GM21381 (cell line): ENCODE results near the gene INF2.
"Not testable (repeated sequence)": the region's sequence is repeated elsewhere in the genome, so short reads cannot be mapped to it uniquely, and the experiment has no call there.

Source experiments
- ATAC-seq: cut with Tn5 transposase; IDR thresholded peaks from one replicate; pipeline ENCODE4 v1.9.1; 2021; ENCODE audit warnings: mild to moderate bottlenecking, moderate library complexity; ENCODE audit not compliant: unreplicated experiment

The INF2 gene

DNA sequence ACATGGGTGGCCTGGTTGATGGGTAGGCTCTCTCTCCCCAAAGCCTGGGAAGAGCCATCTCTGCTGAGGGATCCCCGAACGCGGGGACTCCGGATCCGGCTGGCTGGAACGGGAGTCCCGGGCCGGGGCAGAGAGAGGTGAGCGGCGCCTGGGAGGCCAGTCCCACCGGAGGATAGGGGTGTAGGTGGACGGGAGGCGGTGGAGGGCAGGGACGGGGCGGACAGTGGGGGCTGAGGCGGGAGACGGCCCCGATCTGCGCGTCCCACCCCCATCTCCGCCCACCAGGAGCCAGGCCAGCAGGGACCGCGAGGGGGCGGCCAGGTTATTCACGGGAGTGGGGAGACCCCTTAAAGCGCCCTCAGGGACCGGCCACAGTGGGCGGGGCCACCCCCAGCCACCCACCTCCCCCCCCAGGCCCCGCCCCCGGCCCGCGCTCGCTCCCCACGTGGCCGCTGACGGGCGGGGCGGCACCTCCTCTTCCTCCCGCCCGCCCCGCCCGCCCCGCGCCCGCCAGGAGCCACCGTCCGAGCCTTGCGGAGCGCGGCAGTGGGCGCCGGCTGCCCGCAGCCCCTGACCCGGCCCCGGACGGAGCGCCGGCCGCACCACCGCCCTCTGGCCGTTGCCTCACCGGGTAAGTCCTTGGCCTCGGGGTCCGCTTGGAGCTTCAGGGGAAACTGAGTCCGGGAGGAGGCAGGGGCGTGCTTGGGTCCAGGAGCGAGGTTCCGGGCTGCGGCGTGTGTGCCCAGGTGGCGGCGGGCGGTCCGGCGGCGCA, at the start of gene INF2:
INF2 (plus strand) TSS at position 510 of the 772 bp plus-strand sequence. CDS start 11,748 bp downstream, outside the sequence.
- no peak for ATAC-seq

- ATAC-seq = no peak
Measured at GRCh38 chr14:104639885-104640548, 49.4 kb upstream of the INF2 start.

GRCh38 chr14:104640681-104641080, 48.7 kb upstream of the INF2 start:
- ATAC-seq = no peak

DNA sequence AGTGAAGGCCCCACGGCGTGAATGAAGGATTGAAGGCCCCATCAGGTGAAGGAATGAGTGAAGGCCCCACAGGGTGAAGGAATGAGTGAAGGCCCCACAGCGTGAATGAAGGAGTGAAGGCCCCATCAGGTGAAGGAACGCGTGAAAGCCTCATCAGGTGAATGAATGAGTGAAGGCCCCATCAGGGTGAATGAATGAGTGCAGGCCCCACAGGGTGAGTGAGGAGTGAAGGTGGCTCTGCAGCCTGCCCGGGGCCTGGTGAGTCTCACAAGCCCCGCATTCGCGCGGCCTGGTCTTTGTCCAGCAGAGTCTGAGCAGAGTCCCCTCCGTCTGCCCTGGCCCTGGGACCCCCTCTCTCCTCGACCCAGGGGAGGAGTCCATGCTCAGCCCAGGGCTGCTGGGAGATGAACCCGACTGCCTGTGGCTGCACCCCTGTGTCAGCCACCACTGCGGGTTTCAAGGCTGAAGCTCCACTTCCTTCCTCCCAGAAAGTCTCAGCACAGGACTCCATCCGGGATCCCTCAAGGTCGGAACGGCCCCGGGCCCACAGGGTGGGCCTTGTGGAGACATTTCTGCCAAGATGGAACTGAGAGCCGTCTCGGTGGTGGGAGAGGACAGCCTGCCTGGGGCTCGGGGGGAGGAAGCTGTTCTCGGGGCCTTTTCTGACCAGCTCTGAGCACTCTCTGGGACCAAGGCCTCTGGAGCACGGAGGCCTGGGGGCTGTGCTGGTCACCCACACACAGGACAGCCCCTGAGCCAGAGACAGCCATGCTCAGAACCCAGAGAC, 47.5 kb upstream of the INF2 start:
- ATAC-seq = no peak

DNA sequence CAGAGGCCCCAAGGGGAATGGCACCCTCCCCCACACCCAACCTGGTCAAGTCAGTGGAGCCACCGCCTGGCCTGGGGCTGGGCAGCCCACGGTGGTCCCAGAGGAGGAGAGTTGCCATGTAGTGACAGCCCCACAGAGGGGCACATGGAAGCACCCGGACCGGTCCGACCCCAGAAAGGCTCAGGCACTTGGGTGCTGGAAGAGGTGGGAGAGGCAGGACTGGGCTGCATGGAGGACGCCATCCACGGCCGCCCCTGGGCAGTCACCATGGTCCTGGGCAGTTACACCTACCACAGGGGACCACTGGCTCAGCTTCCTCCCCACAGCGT, 46.9 kb upstream of the INF2 start:
- ATAC-seq = no peak

GRCh38 chr14:104643306-104643705, 46.1 kb upstream of the INF2 start:
- ATAC-seq = no peak

GRCh38 chr14:104644091-104644635, 45.3 kb upstream of the INF2 start:
- no peak for ATAC-seq

DNA sequence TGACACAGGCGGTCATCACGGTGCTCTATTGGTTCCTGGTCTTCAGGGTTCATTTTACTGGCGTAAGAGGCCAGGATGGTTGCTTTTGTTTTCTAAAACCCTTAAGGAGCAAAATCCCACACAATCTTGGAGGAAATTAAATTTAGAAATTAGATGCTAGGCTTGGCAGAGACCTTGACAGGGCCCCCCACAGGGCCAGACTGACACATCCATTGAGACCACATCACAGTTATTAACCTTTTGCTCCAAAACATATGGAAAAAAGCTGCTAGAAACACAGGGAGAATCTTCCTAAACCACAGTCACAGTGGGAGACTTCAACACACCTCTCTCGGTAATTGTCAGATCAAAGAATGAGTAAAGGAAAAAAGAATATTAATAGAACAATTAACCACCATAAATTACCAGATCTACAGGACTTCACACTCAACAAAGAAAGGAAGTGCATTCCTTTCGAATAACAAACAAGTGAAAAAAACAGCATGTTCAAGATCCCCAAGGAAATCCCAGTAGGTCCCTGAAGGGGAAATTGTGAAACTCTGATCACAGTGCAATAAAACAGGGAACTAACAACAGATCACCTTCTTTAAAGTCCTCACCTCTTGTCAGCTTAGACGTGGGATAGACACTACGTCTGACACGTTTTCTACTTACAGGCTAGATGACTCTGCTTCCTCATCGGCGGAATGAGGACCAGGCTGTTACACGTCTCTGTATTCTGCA, 44.6 kb upstream of the INF2 start:
- no peak for ATAC-seq

DNA sequence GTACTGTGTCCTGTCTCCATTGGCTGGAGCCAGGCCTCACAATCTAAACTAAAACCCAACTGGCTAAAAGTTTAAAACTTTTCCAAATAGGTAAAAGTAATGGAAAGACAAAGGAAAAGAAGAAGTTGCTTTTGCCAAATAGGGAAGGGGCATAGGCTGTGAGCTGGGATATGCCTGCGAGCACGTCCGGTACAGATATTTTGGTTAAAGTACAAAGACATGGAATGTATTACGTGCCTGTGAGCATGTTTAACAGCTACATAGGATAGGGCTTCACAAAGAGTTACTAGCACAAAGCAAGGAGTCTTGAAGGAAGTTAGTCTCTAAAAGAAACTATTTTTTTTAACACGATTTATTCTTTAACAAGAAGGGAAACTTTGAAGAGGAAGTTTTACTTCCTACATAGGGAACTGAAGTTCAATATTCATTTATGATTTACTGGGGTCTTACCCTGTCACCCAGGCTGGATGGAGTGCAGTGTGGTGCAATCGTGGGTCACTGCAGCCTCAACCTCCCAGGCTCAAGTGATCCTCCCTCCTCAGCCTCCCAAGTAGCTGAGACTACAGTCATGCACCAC, 41.9 kb upstream of the INF2 start:
- no peak for ATAC-seq

- ATAC-seq = peak; percentile 68
Measured at GRCh38 chr14:104650057-104650980, 39.1 kb upstream of the INF2 start.

DNA sequence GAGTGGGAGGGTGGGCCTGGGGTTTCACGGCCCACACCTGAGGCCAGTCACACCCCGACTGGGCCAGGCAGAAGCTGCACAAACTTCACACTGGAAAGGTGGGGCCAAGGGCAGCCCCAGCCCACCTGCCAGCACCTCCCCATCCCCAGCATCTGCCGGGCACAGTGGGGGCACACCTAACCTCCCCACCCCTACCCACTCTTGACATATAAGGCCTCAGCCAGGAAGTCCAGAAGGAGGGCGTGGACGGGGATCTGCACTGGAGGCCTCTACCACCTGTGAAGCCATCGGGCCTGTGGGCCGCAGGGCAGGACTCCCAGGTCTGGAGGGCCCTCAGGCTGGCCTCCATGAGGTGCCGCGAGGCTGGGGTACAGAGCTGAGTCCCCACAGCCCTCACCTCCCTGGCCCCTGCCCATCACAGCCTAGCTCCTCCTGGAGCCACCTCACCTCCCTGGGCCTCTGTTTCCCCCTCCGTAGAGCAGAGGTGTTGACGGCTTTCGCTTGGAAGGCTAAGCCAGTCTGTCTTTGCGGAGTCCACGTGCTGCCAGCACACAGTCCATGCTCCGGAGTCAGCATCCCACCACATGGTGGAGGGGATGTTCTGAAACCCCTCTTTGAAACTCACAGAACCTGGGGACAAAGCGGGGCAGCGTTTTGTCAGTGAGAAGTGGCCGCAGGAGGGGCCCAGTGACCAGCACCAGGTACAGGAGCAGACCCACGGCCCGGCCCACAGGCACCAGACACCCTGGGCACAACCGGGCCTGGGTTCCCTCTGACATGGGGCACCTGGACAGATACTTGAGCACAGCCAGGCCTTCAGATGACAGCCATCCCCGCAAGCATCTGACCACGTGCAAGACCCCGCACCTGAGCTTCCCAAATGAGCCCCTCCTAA, 38.2 kb upstream of the INF2 start:
- no peak for ATAC-seq

- no peak for ATAC-seq
Measured at GRCh38 chr14:104651876-104652260, 37.5 kb upstream of the INF2 start.

GRCh38 chr14:104652386-104652785, 37.0 kb upstream of the INF2 start:
- no peak for ATAC-seq

DNA sequence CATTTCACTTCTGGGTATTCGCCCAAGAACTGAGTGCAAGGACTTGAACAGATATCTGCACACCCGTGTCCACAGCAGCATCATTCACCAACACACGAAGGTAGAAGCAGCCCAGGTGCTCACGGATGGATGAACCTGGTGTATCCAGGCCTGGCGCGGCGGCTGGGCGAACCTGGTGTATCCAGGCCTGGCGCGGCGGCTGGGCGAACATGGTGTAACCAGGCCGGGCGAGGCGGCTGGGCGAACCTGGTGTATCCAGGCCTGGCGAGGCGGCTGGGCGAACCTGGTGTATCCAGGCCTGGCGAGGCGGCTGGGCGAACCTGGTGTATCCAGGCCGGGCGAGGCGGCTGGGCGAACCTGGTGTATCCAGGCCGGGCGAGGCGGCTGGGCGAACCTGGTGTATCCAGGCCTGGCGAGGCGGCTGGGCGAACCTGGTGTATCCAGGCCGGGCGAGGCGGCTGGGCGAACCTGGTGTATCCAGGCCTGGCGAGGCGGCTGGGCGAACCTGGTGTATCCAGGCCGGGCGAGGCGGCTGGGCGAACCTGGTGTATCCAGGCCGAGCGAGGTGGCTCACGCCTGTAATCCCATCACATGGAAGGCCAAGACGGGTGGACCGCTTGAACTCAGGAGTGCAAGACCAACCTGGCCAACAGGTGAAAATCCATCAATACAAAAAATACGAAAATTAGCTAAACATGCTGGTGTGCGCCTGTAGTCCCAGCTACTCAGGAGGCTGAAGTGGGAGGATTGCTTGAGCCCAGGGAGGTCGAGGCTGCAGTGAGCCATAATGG, 36.1 kb upstream of the INF2 start:
- ATAC-seq = not testable (repeated sequence)

DNA sequence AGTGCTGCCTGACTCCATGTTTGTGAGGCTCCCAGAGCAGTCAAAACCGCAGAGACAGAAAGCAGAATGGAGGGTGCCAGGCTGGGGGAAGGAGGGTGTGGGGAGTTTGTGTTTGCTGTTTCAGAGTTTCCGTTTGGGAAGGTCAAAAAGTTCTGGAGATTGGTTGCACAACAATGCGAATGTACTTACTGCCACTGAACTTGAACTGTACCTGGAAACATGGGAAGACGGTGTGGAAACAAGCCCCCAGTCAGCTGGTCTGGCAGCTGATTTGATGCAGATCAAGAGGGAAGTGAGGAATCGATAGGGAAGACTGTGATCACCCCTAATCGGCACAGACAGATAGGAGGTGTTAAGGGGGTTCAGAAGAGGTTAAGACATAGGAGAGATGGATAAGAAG, 35.3 kb upstream of the INF2 start:
- ATAC-seq = no peak

DNA sequence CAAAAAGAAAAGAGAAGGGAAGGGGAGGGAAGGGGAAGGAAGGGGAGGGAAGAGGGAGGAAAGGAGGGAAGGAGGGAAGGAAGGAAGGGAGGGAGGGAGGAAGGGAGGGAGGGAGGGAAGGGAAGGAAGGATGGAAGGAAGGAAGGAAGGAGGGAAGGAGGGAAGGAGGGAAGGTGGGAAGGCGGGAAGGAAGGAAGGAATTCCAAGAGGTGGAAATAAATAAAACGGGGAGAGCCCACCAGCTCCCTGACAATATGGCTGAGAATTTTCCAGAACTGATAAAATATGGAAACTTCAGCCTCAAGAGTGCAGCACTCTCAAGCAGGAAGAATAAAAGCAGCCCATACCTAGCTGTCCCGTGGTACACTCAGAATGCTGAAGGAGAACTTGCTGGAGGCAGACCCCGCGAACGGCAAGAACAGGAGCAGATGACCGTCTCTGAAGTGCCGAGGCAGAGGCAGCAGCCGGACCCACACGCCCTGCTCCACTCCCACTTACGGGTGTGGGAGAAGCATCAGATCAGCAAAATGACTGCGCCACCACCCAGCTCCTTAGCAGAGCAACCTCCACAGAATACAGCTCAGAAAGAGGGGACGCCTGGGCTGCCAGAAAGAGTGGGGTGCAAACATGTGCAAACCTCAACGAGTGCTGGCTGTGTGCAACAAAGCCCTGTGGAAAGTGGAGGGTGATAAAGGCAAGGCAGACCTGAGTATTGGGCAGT, 34.1 kb upstream of the INF2 start:
- no peak for ATAC-seq
